ENCODE data around the gene ABR. TPM values are rescaled to one million over a fixed set of nuclear protein-coding genes. Genes with fewer than 3 reads are reported as not detected.

ABR gene
- total and polyA plus RNA-seq, 2 of the 8 experiments (the other 6 are each of a cell fraction or from before 2014, with no cell fraction given) = 44.8 to 47.2 TPM

- H4K8ac ChIP-seq (ENCODE audit: extremely low read depth, insufficient read depth, low read length) = no peak overlapping the region; the same call in 1 of the 2 replicates
- H3K36me3 ChIP-seq (ENCODE audit: control insufficient read depth in 2 of 4, insufficient read depth in 4 of 4, low read length in 3 of 4) = no peaks in the 10 kb centered on the region; a peak in 1 of 8 replicates
- 0 out of 2 replicates have a peak overlapping the region, but pooled peaks have one; percentile 61 for H2BK15ac ChIP-seq (ENCODE audit: low read length)
- no peak overlapping the region for H3K23ac ChIP-seq (ENCODE audit: insufficient read length)
- DNase-seq (ENCODE audit: low read depth in 1 of 2, low spot score in 2 of 2) (no peak), FAIRE-seq (no peak)
- H4K5ac ChIP-seq (ENCODE audit: insufficient read length, low read depth, low read length) = no peak overlapping the region
- no peak overlapping the region for H2BK5ac ChIP-seq (ENCODE audit: low read depth, low read length)
- TF ChIP-seq EGR1 (IDR thresholded peaks at IDR 0.05; ENCODE audit: borderline replicate concordance, low read depth, low read length) (peak; percentile 60; the same call in 1 of the 2 replicates), SUZ12 (IDR thresholded peaks at IDR 0.05; ENCODE audit: low read length) (no peak)
- H4K20me1 ChIP-seq (replicated peaks in 1 of 2; ENCODE audit: control insufficient read depth in 1 of 2, insufficient read depth in 2 of 2, low read length in 2 of 2) = no peaks in the 10 kb centered on the region
- no peak overlapping the region for H3K4ac ChIP-seq (replicated peaks; ENCODE audit: insufficient read length, low read depth, low read length)
- H3K14ac ChIP-seq (ENCODE audit: insufficient read length) = no peak overlapping the region
- H3K9me3 ChIP-seq (ENCODE audit: insufficient read depth in 2 of 2, low read depth in 1 of 2, low read length in 1 of 2) = no peaks in the 10 kb centered on the region
- H2AK5ac ChIP-seq (ENCODE audit: low read depth, low read length) = no peak overlapping the region
- H3K56ac ChIP-seq (replicated peaks; ENCODE audit: insufficient read length, low read depth, low read length) = no peak overlapping the region
- WGBS, 2 experiments (ENCODE audit: extremely low coverage in 1 of 2, insufficient coverage in 1 of 2, insufficient read length in 1 of 2, insufficient replicate concordance in 2 of 2, low coverage in 1 of 2, low lambda C conversion rate in 2 of 2, missing lambda C conversion rate in 1 of 2) = 92% methylated on average over 19 of the region's 19 CpGs; no CpG with 5 or more reads in 1 of the 2 experiments
- peaks cover 0 to 7% (median 6%) of the 10 kb centered on the region in 4 experiments; a peak in 5 of 7 replicates for H3K4me1 ChIP-seq (replicated peaks in 1 of 4; ENCODE audit: control insufficient read depth in 3 of 4, insufficient read depth in 4 of 4, low read length in 3 of 4)
- H3K4me3 ChIP-seq (ENCODE audit: extremely low read depth in 1 of 4, insufficient read depth in 2 of 4, low read depth in 3 of 4, low read length in 4 of 4) = no peak overlapping the region
- H3K27me3 ChIP-seq (replicated peaks in 1 of 4; ENCODE audit: control insufficient read depth in 3 of 4, extremely low read depth in 1 of 4, insufficient read depth in 3 of 4, low read length in 3 of 4) = 0 out of 7 replicates have a peak, but pooled peaks cover 0 to 2% (median 0%) of the 10 kb centered on the region in 4 experiments
- ChIA-PET POLR2A (ENCODE audit: partially characterized antibody) (interaction anchor here (2.0 kb wide), 1 partner anchor 15 kb away, joined by 5 read pairs; no protein-coding TSS in a partner anchor), CTCF (ENCODE audit: partially characterized antibody) (interaction anchor here (1.0 to 3.1 kb wide), 4 partner anchors 11 to 342 kb away, joined by 3 to 28 read pairs (median 6); no protein-coding TSS in a partner anchor)
- H2BK20ac ChIP-seq (ENCODE audit: low read length) = no peak overlapping the region
- H3K79me2 ChIP-seq (ENCODE audit: control insufficient read depth in 1 of 2, insufficient read depth in 2 of 2, low read length in 2 of 2) = no peaks in the 10 kb centered on the region
- H3K9ac ChIP-seq (replicated peaks in 1 of 4; ENCODE audit: extremely low read depth in 1 of 4, low read depth in 3 of 4, low read length in 3 of 4) = no peak overlapping the region
- no peak overlapping the region for H3K4me2 ChIP-seq (ENCODE audit: insufficient read depth in 1 of 2, low read depth in 2 of 2, low read length in 2 of 2)
- H3K79me1 ChIP-seq (ENCODE audit: low read depth, low read length) = no peaks in the 10 kb centered on the region; the same call in 1 of the 2 replicates
- H3K27ac ChIP-seq (ENCODE audit: low read depth, low read length) = no peak overlapping the region; the same call in 1 of the 2 replicates
- no peak overlapping the region for H4K91ac ChIP-seq (replicated peaks; ENCODE audit: insufficient read length, low read length)
- H2BK120ac ChIP-seq (replicated peaks; ENCODE audit: low read depth, low read length) = no peak overlapping the region
- no peak overlapping the region for H3K18ac ChIP-seq (ENCODE audit: extremely low read depth, low read length)
- H3K23me2 ChIP-seq (ENCODE audit: low read depth, low read length) = no peaks in the 10 kb centered on the region
- no peak overlapping the region for H2BK12ac ChIP-seq (ENCODE audit: low read depth, low read length)
- H2AFZ ChIP-seq (ENCODE audit: low read length) = no peak overlapping the region
These were observed 137.3 kb downstream of the ABR start for GRCh38 chr17:1042486-1042885.
